Measurements from ENCODE around the gene WNT9A.

Gene WNT9A

GRCh38 chr1:227939791-227940771 is 7.7 kb downstream of the WNT9A start:
- DNase-seq: no peak

- no peak for DNase-seq
Observed at GRCh38 chr1:227938911-227939790, 8.6 kb downstream of the WNT9A start.

GRCh38 chr1:227938276-227938675 is 9.5 kb downstream of the WNT9A start:
- no peak for DNase-seq

DNA sequence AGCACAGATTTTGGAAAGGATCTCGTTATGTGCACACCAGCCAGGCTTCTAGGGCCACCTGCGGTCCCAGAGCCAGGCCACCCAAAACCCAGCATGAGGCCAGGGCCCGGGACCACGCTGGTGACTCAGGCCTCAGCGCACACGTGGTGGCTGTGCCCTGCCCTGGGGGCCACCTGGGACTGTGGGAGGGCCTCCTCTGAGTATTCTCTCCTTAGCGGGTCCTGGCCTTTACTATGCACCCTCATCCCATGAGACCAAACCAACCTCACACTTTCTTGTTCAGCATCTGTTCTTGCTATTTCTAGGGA is 9.9 kb downstream of the WNT9A start:
- DNase-seq: no peak

DNA sequence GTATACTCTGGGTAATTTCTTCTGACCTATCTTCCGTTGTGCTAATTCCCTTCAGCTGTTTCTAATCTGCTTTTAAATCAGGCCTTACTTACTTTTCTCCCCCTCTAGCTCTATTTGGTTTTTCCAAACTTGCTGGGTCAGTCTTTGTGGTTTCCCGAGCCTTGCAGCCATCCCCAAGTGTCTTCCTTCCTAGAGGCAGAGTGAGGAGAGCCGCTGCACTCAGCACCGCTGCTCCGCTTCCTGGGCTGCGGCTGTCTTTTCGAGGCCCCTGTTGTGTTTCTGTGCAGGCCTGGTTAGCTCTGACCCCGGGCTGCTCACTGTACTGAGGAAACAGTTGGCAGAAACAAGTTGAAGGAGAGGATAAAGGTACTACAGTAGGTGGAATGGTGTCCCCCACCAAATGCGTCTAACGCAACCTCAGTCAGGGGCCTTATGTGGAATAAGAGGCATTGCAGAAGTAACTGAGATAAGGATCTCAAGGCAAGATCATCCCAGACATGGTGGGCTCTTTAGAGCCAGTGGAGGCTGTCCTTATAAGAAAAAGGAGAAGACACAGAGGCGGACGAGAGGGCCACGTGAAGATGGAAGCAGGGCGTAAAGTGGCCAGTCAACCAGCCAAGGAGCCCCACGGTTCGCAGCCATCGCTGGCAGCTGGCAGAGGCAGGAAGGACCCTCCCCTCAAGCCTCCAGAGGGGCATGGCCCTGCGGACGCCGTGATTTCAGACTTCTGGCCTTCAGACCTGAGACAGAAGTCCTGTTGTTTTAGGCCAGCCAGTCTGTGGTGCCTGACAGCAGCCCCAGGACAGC is 10.5 kb downstream of the WNT9A start:
- no peak for DNase-seq

GRCh38 chr1:227935826-227936225 is 11.9 kb downstream of the WNT9A start:
- DNase-seq: no peak

DNA sequence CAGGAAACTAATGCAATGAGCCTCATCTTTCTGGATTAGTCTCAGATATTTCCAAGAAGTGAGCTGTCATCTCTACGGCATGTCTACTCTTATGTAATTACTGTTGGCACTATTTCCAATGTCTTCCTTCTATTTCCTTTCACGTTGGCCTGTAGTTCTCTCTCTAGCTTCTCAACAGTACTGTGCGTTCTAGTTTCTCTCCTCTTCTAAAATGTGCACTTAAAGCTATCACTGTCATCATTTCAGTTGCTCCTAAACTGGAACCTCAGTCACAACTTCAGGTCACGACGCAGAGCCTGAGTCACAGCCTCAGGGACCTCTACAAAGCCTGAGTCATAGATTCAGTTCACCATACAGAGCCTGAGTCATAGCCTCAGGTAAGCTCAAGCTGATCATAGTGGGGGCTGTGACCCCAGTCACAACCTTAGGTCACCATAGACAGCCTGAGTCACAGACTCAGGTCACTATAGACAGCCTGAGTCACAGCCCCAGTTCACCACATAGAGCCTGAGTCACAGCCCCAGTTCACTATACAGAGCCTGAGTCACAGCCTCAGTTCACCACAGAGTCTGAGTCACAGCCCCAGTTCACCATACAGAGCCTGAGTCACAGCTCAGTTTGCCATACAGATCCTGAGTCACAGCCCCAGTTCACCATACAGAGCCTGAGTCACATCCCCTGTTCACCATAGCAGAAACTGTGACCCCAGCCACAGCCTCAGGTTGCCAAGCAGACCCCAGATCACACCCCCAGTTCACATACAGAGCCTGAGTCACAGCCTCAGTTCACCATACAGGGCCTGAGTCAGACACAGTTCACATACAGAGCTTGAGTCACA is 13.0 kb downstream of the WNT9A start:
- DNase-seq: no peak

DNA sequence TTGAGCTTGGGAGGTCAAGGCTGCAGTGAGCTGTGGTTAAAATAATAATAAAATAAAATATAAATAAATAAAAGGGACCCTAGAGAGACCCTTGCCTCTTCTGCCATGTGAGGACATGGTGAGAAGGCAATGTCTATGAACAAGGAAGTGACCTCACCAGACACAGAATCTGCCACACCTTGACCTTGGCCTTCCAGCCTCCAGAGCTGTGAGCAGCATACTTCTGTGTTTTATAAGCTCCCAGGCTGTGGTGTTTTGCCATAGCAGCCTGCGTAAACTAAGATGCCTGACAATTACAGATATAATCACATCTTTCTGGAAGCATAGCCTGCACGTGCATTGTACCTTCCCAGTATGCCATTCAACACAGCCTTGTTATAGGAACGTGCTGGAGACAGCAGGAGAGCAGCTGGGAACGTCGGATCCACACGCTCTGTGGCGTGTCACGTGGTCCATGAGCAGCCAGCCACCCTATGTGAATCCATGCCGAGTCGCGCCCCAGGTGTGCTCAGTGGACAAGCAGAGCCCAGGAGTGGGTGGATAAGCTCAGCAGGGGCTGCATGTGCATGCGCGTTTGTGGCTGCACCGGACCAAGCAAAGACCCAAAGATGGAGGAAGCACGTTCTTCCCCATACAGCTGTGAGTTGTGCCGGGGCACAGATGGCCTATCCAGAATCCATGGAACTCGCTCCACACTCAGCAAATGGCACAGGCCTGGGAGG is 17.8 kb downstream of the WNT9A start:
- DNase-seq: no peak

DNA sequence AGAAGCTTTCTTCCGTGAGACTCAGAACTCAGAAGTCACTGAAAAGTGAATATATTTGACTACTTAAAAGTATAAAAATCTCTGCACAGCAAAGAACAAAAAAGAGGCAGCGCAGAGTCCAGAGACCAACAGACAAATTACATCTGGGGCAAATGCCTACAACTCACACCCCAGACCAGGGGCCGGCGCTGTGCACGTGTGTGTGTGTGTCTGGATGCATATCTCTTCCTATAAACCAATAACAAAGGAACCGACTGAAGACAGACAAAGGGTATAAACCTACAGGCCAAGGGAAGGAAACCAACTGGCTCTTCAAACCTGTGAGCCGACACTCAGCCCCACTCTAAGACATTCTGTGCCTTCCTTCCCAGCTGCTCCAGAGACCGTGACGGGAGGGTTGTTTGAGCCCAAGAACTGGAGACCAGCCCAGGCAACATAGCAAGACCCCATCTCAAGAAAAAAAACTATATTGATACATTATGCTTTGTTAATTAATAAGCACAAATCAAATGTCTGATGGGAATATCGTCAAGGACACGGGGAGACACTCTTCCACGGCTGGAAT is 18.8 kb downstream of the WNT9A start:
- no peak for DNase-seq

DNA sequence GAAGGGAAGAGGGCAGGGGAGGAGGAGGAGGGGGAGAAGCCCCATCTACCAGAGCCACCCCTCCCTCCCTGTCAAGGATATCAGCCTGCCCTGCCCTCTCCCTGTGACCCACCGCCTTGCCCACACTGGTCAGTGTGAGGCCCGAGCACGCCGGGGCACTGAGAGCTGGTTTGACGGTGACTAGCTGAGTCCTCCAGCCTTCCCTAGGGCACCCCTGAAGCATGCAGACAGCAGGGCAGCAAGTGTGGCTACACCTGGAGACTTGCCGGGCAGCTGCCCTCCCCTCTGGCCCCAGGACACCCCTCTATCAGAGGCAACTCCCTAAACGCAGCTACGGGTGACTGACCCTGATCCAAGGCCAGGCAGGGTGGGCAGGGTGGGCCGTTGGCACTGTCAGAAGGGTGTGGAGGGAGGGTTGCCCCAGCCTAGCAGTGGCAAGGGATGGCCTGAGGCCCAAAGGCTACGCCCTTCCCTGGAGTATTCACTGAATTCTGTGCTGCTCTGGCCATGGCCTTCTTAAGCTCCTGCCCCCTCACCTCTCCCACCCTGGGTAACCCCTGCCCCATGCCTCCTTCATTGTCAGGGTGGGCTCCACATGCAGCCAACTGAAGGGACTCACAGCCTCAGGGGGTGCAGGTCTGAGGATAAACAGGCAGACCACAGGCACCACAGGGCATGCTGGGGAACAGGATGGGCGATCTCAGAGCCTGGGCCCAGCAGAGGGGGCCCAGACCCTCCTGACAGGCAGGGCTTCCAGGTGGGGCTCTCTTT is 19.6 kb downstream of the WNT9A start:
- DNase-seq: no peak

DNA sequence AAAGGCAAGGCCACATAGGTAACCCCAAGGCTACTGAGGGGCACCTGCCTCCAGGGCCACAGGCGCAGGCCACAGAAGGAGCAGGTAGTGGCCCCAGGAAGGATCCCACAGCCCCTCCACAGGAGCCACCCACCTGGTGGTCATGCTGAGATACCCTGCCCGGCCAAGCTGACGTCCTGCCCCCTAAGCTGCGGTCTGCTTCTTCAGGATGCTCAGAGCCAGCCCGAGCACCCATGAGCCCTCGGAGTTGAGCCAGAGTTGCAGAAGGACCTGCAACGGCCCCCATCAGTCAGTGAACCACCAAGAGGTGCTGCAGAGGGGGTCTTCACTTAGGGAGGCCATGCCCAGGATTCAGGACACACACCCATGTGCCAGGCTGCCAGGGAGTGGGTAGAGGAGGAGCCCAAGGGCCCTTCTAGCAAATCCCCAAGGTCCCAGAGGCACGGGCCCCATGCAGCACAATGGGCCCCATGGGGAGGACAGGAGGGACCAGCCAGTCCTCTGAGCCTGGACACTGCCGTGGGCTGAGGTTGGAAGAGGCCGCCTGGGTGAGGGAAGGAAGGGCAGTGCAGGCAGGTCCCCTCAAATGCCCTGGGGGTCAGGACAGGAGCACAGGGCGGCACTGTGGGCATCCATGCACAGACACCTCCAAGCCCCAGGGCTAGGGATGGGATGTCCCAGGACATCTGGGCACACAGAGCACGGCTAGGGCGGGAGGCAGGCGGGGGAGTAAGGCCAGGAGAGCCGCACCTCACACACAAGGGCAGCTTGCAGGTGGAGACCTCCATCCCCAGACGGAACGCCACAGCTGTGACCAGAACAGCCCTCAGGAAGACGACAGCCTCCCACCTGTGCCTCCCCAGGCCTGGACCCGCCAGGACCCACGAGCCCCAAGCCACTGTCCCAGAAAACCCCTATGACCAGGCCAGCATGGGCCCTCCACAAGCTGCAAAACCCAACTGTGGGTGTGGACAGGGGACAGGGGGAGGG is 20.5 kb downstream of the WNT9A start:
- no peak for DNase-seq

GRCh38 chr1:227926216-227926791 is 21.4 kb downstream of the WNT9A start:
- no peak for DNase-seq

DNA sequence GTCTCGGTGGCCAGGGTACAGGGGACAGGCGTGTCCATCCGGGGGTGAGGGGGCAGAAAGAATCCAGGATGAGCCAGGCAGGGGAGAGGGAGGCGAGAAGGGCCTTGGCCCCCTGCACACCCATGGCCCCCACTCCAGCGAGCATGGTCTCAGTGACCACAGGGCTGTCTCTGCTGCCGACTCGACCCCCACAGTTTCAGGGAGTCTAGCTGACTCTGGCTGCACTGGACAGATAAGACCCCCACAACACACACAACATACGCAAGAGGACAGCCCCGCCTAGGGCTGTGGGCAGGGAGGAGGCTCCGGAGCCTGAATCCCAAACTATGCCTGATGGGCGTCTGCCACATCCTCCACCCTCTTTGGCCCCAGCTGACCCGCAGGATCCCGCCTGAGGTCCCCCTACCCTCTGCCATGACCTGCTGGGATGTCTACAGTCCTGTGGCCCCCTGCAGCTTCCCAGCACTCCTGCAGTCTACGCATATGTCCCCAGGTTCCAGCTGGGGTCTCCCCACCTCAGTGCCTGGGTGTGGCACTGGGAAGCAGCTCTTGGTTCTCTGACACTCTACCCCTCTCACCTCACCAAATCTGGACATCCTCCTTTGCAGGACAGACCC is 22.0 kb downstream of the WNT9A start:
- DNase-seq: no peak

DNA sequence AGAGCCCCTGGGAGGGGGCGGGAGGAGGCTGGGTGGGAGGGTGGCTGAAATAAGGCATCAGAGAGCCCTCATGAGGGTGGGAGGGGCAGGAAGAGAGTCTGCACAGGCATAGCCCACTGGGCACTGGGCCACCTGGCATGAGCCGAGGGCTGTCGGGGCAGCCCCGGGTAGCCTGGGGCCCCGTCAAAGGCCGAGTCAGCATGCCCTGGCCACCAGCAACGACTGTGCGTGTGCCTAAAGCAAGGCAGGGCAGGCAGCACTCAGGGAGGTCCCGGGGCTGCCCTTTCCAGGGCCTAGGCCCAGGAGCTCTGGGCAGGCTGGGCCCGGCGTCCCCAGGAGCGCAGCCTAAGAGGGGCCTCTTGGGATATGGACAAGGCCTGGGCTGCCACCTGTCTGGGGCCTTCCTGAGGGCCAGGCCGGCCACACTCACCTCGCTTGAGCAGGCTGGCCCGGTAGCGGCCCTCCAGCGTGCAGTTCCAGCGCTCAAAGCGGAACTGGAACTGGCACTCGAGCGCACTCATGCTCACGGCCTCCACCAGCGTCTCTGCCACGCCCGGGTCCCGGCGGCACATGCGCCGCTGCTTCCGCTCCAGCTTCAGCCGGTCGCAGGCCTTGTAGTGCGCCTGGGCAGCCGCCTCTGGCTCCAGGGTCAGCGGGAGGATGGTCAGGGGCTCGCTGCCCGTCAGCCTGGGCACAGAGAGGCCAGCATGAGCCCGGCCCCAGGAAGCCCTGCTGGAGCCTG is 22.7 kb downstream of the WNT9A start:
- no peak for DNase-seq

- DNase-seq: no peak
Observed at GRCh38 chr1:227924168-227924832, 23.4 kb downstream of the WNT9A start.

GRCh38 chr1:227923353-227924167 is 24.2 kb downstream of the WNT9A start:
- DNase-seq: no peak

Data from AML-193 (cell line).